GM18502 (cell line): ENCODE data around the gene TECPR2.
A peak's percentile ranks its signal among the peaks of the same experiment; 100 is the strongest.

Experiments
- ATAC-seq: cut with Tn5 transposase; IDR thresholded peaks from one replicate; pipeline ENCODE4 v1.9.1; 2021; ENCODE audit warnings: mild to moderate bottlenecking; ENCODE audit not compliant: unreplicated experiment, poor library complexity

Gene TECPR2

GRCh38 chr14:102363182-102363943 lies 622 bp downstream of the TECPR2 start:
- peak; percentile 35 for ATAC-seq

GRCh38 chr14:102370305-102370809 lies 7.6 kb downstream of the TECPR2 start:
- ATAC-seq = no peak

- no peak for ATAC-seq
These were observed 8.6 kb downstream of the TECPR2 start for GRCh38 chr14:102371361-102371760.

GRCh38 chr14:102373110-102373509 lies 10.4 kb downstream of the TECPR2 start:
- no peak for ATAC-seq

GRCh38 chr14:102374264-102374663 lies 11.5 kb downstream of the TECPR2 start:
- no peak for ATAC-seq

GRCh38 chr14:102375119-102375518 lies 12.4 kb downstream of the TECPR2 start:
- ATAC-seq = no peak

- no peak for ATAC-seq
These were observed 15.0 kb downstream of the TECPR2 start for GRCh38 chr14:102377696-102378095.

GRCh38 chr14:102378830-102379229 lies 16.1 kb downstream of the TECPR2 start:
- no peak for ATAC-seq

GRCh38 chr14:102387086-102387485 lies 24.3 kb downstream of the TECPR2 start:
- ATAC-seq = no peak

- no peak for ATAC-seq
These were observed 26.5 kb downstream of the TECPR2 start for GRCh38 chr14:102389246-102389645.

GRCh38 chr14:102390064-102390855 lies 27.5 kb downstream of the TECPR2 start:
- no peak for ATAC-seq

- ATAC-seq = no peak
These were observed 29.8 kb downstream of the TECPR2 start for GRCh38 chr14:102392506-102392905.

- ATAC-seq = no peak
These were observed 32.1 kb downstream of the TECPR2 start for GRCh38 chr14:102394717-102395375.

GRCh38 chr14:102396521-102396920 lies 33.8 kb downstream of the TECPR2 start:
- ATAC-seq = no peak

GRCh38 chr14:102403028-102403427 lies 40.3 kb downstream of the TECPR2 start:
- ATAC-seq = no peak

- ATAC-seq = no peak
These were observed 44.5 kb downstream of the TECPR2 start for GRCh38 chr14:102407258-102407657.

GRCh38 chr14:102408724-102409123 lies 46.0 kb downstream of the TECPR2 start:
- no peak for ATAC-seq

GRCh38 chr14:102415671-102416070 lies 52.9 kb downstream of the TECPR2 start:
- no peak for ATAC-seq

- no peak for ATAC-seq
These were observed 54.3 kb downstream of the TECPR2 start for GRCh38 chr14:102417001-102417431.

GRCh38 chr14:102417646-102418045 lies 54.9 kb downstream of the TECPR2 start:
- ATAC-seq = no peak
